A549 (cell line): ENCODE results near the gene EPS8. TPM values are rescaled to one million over a fixed set of nuclear protein-coding genes. Genes with fewer than 3 reads are reported as not detected.

ENCODE experiments used
- ATAC-seq, 2 experiments: fragments of 200-7000 bp in 1 of 2; fragments of >200 bp in 1 of 2; cut with Nextera tagmentation in 1 of 2; cut with Tn5 transposase in 1 of 2; 3 replicates each; pipeline versions ENCODE4 v1.8.0 to v1.9.1; 2018 to 2020; ENCODE audit warnings: mild to moderate bottlenecking in 1 of 2, moderate library complexity in 1 of 2
- CTCF ChIA-PET: fragments of 300-600 bp; sonication (Branson Sonifier 250); formaldehyde crosslinking; extraction: SDS; loops from one replicate; lab custom pipeline; 2021; ENCODE audit warnings: antibody characterized with exemption, inconsistent platforms; lab: Yijun Ruan, JAX
- POLR2A ChIA-PET: fragments of 350-600 bp; formaldehyde crosslinking; extraction: SDS; loops from one replicate; lab custom pipeline; 2021; ENCODE audit warnings: antibody characterized with exemption, inconsistent platforms; lab: Yijun Ruan, JAX
- DNase-seq, 2 experiments: peaks; one replicate each; pipeline versions ENCODE4 v3.0.0 to v3.0.0-alpha.2; 2011 to 2016; ENCODE audit warnings: low read depth in 1 of 2, low spot score in 1 of 2
- FAIRE-seq: peaks from 2 replicates; lab custom pipeline; 2011; peaks lifted over from hg19 to GRCh38; lab: Jason Lieb, UNC
- H3K27ac ChIP-seq, 2 experiments: fragments of >200 bp; sonication (Bioruptor Twin); formaldehyde crosslinking; 3 replicates each; pipeline ENCODE4 v1.5.1; 2016 to 2017
- H3K4me1 ChIP-seq: fragments of >200 bp; sonication (Bioruptor Twin); formaldehyde crosslinking; 3 replicates; pipeline ENCODE4 v1.6.1; 2016
- H3K4me2 ChIP-seq: fragments of >200 bp; sonication (Bioruptor Twin); formaldehyde crosslinking; 3 replicates; pipeline ENCODE4 v1.6.1; 2016
- H3K4me3 ChIP-seq: fragments of >200 bp; sonication (Bioruptor Twin); formaldehyde crosslinking; 3 replicates; pipeline ENCODE4 v1.5.1; 2016
- H3K9me3 ChIP-seq: fragments of >200 bp; sonication (Bioruptor Twin); formaldehyde crosslinking; 3 replicates; pipeline ENCODE4 v1.6.1; 2016
- CEBPB ChIP-seq, 2 experiments: fragments of >200 bp in 1 of 2; sonication (Bioruptor Twin) in 1 of 2; formaldehyde crosslinking in 1 of 2; IDR thresholded peaks; 2 replicates each; pipeline ENCODE4 v1.6.1; 2012 to 2016
- CHD2 ChIP-seq: fragments of 150-350 bp; IDR thresholded peaks from 2 replicates; pipeline ENCODE4 v1.6.1; 2014; ENCODE audit warnings: low read length; ENCODE audit not compliant: partially characterized antibody
- CHD4 ChIP-seq: fragments of 200-600 bp; sonication (generic); IDR thresholded peaks from 2 replicates; pipeline ENCODE4 v1.6.1; 2016; ENCODE audit warnings: antibody characterized with exemption, mild to moderate bottlenecking, borderline replicate concordance
- FOSB ChIP-seq: fragments of 250-450 bp; sonication (Bioruptor Pico); IDR thresholded peaks from 2 replicates; pipeline ENCODE4 v1.5.0; 2020; ENCODE audit warnings: mild to moderate bottlenecking, moderate library complexity
- GATA3 ChIP-seq: IDR thresholded peaks from 2 replicates; pipeline ENCODE4 v1.6.1; 2012; ENCODE audit warnings: borderline replicate concordance
- HDAC2 ChIP-seq: fragments of 200-600 bp; sonication (generic); IDR thresholded peaks from 2 replicates; pipeline ENCODE4 v1.6.1; 2016
- HEYL ChIP-seq: fragments of 250-450 bp; sonication (Bioruptor Pico); IDR thresholded peaks from 2 replicates; pipeline ENCODE4 v1.8.0; 2021; ENCODE audit warnings: mild to moderate bottlenecking, moderate library complexity
- HOXB13 ChIP-seq: fragments of 250-450 bp; sonication (Bioruptor Pico); IDR thresholded peaks from 2 replicates; pipeline ENCODE4 v1.5.0; 2020; ENCODE audit warnings: low read depth, mild to moderate bottlenecking, moderate library complexity
- JUN ChIP-seq, 2 experiments: fragments of >200 bp; sonication (Bioruptor Twin); formaldehyde crosslinking; IDR thresholded peaks; 2 replicates in 1 of 2; 3 replicates in 1 of 2; pipeline ENCODE4 v1.6.1; 2016 to 2017
- KDM5A ChIP-seq: fragments of 200-600 bp; sonication (generic); IDR thresholded peaks from 2 replicates; pipeline ENCODE4 v1.6.1; 2016; ENCODE audit warnings: antibody characterized with exemption, mild to moderate bottlenecking
- MAFK ChIP-seq: fragments of 450-650 bp; IDR thresholded peaks from 2 replicates; pipeline ENCODE4 v1.6.1; 2014; ENCODE audit not compliant: partially characterized antibody
- NFE2L2 ChIP-seq: fragments of 150-350 bp; conservative IDR thresholded peaks from 2 replicates; pipeline ENCODE4 v1.6.1; 2014; ENCODE audit warnings: low read length
- NR3C1 ChIP-seq: fragments of >200 bp; sonication (Bioruptor Twin); formaldehyde crosslinking; IDR thresholded peaks from 3 replicates; pipeline ENCODE4 v1.6.1; 2017
- POLR2AphosphoS2 ChIP-seq: conservative IDR thresholded peaks from 2 replicates; pipeline ENCODE4 v1.6.1; 2012; ENCODE audit warnings: low read length, improper control_type of control experiment, inconsistent platforms
- RFX5 ChIP-seq: fragments of 450-650 bp; IDR thresholded peaks from 2 replicates; pipeline ENCODE4 v1.7.1; 2014; ENCODE audit warnings: antibody characterized with exemption, mild to moderate bottlenecking, moderate library complexity
- RNF2 ChIP-seq: fragments of 200-600 bp; sonication (generic); IDR thresholded peaks from 2 replicates; pipeline ENCODE4 v1.6.1; 2016; ENCODE audit warnings: low read depth, mild to moderate bottlenecking, antibody characterized with exemption, moderate library complexity, borderline replicate concordance
- ZFP36 ChIP-seq: fragments of 450-650 bp; IDR thresholded peaks from 2 replicates; pipeline ENCODE4 v1.6.1; 2014; ENCODE audit warnings: borderline replicate concordance; ENCODE audit not compliant: partially characterized antibody
- ZNF302 ChIP-seq: fragments of 250-450 bp; sonication (Bioruptor Pico); IDR thresholded peaks from 2 replicates; pipeline ENCODE4 v1.9.0; 2021; ENCODE audit warnings: inconsistent platforms, mild to moderate bottlenecking, moderate library complexity
- WGBS: methylation state at CpG from one replicate; pipeline ENCODE4 v1.1.6; 2017; ENCODE audit errors: missing lambda C conversion rate; 5-methylcytosine and 5-hydroxymethylcytosine counted together
- polyA plus RNA-seq, 4 experiments: library from polyadenylated mRNA; depleted of rRNA in 3 of 4; stranded (reverse); fragments of >200 nt; fragmentation: RNase III in 1 of 4; extraction: RNeasy Plus Mini Kit Qiagen cat#74134 plus additional on column Dnase treatment in 1 of 4; gene quantifications; 2 replicates in 3 of 4; 3 replicates in 1 of 4; pipeline ENCODE4 v1.2.3, GENCODE V29; 2011 to 2017
- TF ChIP-seq, protein P1 (sequence below): fragments of >200 bp; sonication (Bioruptor Twin); formaldehyde crosslinking; IDR thresholded peaks from 2 replicates; pipeline ENCODE4 v1.6.1; 2016
- TF ChIP-seq, protein P2 (sequence below): fragments of 250-450 bp; sonication (Bioruptor Pico); IDR thresholded peaks from 2 replicates; pipeline ENCODE4 v1.5.0; 2021; ENCODE audit warnings: mild to moderate bottlenecking, moderate library complexity, borderline replicate concordance
- TF ChIP-seq, protein P3 (sequence below): fragments of 200-600 bp; sonication (generic); IDR thresholded peaks from 2 replicates; pipeline ENCODE4 v1.6.1; 2016; ENCODE audit warnings: antibody characterized with exemption, mild to moderate bottlenecking, moderate library complexity

EPS8 gene
- polyA plus RNA-seq, 2 of the 4 experiments (the other 2 are of a cell fraction): 25.1 to 101 TPM

DNA sequence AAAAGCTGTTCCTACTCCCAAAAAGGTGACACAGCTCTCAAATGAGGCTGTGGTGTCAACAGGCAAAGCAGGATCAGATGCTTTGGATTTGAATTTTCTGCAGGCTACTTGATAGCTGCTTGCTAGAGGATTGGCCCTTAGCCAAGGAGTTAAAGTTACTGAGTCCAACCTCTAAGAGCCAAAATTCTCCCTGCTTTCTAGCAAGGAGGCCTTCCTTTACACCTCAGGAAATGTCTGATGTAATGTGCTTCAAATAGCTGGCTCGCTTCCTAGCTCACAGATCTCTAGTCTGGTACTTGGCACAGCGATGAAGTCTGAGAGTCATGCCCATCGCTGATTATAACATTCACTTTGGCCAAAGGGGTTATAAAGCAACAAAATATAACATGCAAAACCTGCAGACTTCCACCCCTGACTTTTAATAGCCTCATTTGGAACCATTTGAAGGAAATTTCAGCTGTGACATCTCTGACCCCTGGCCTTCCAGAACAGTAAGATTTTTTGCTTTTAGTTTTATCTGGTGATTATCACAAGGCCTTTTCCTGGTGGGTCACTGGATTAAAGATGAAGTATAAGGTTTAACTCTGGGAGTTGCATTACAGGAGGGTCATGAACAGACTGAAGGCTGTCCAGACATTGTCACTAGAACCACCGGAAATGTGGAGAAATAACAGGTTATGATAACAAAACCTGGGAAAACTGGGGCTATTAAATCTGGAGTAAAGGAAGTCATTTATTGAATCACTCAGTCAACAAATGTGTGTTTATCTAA, 189.7 kb downstream of the EPS8 start:
- CTCF ChIA-PET: interaction anchor here (0.6 to 1.2 kb wide), 4 partner anchors 9 to 173 kb away, joined by 3 to 9 read pairs (median 3); no protein-coding TSS in a partner anchor
- peak overlapping the region; percentile 16 for H3K4me2 ChIP-seq

DNA sequence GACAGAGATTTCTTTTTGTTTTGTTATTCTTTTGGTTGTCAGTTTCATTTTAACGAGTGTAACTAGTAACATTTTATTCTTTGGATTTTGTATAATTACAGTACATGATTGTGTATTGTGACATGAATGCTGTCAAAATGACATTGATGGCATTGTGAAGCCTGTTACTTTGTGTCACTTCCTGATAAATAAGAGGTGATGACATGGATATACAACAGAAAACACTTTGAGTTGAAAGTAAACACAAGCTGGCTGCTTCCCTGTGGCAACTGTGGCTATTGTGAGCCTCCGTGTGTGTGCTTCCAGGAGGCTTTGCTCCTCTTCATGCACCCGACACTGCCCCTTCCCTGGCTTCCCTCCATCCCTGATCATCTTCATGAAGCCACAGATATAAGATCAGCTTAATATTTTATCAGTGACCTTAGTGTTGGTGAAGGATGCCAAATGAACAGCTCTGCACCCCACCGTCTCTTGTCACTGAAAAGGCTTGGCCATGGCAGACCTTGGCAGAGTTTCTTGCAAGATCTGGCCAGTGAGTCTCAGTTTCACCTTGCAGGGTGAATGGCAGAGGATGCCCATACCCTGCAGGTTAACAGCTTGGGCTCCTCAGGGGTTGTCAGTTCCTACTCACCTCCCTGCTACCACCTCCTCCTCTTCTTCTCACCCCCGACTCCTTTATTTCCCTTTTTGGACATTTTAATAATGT, 191.9 kb downstream of the EPS8 start:
- peak overlapping the region; percentile 6 to 31; a peak in 2 of 6 replicates for H3K27ac ChIP-seq
- 60% methylated on average over 5 of the region's 5 CpGs for WGBS
- no peak for TF ChIP-seq FOSB (CRISPR knock-in tag)
- no peak for TF ChIP-seq MAFK
- TF ChIP-seq, protein P1, sequence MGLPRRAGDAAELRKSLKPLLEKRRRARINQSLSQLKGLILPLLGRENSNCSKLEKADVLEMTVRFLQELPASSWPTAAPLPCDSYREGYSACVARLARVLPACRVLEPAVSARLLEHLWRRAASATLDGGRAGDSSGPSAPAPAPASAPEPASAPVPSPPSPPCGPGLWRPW: no peak
- no peak for TF ChIP-seq ZNF302 (CRISPR knock-in tag)
- no peak for TF ChIP-seq RFX5
- no peak for TF ChIP-seq HEYL (CRISPR knock-in tag)
- no peak for TF ChIP-seq ZFP36
- no peak for TF ChIP-seq JUN (IDR thresholded peaks at IDR 0.05)
- TF ChIP-seq, protein P2, sequence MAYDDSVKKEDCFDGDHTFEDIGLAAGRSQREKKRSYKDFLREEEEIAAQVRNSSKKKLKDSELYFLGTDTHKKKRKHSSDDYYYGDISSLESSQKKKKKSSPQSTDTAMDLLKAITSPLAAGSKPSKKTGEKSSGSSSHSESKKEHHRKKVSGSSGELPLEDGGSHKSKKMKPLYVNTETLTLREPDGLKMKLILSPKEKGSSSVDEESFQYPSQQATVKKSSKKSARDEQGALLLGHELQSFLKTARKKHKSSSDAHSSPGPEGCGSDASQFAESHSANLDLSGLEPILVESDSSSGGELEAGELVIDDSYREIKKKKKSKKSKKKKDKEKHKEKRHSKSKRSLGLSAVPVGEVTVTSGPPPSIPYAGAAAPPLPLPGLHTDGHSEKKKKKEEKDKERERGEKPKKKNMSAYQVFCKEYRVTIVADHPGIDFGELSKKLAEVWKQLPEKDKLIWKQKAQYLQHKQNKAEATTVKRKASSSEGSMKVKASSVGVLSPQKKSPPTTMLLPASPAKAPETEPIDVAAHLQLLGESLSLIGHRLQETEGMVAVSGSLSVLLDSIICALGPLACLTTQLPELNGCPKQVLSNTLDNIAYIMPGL (CRISPR knock-in tag): no peak
- TF ChIP-seq NR3C1: no peak
- no peak for TF ChIP-seq KDM5A
- DNase-seq (no peak), FAIRE-seq (no peak), ATAC-seq (no peak)
- H3K4me1 ChIP-seq: peaks cover 44% of the 10 kb centered on the region
- H3K4me3 ChIP-seq: no peak overlapping the region
- H3K4me2 ChIP-seq: 0 out of 3 replicates have a peak overlapping the region, but pooled peaks have one; percentile 10
- ChIA-PET CTCF (interaction anchor here (1.0 to 1.2 kb wide), 3 partner anchors 13 to 192 kb away, joined by 3 to 4 read pairs (median 3); partner anchors contain the start of gene EPS8), POLR2A (no interaction called here)
- H3K9me3 ChIP-seq: no peaks in the 10 kb centered on the region

More for the DNA sequence above, 189.7 kb downstream of the EPS8 start:
- no peak for TF ChIP-seq RNF2
- no peak for TF ChIP-seq HEYL (CRISPR knock-in tag)
- no peak for TF ChIP-seq HDAC2
- no peak for TF ChIP-seq POLR2AphosphoS2
- no peak for TF ChIP-seq RFX5
- TF ChIP-seq, protein P3, sequence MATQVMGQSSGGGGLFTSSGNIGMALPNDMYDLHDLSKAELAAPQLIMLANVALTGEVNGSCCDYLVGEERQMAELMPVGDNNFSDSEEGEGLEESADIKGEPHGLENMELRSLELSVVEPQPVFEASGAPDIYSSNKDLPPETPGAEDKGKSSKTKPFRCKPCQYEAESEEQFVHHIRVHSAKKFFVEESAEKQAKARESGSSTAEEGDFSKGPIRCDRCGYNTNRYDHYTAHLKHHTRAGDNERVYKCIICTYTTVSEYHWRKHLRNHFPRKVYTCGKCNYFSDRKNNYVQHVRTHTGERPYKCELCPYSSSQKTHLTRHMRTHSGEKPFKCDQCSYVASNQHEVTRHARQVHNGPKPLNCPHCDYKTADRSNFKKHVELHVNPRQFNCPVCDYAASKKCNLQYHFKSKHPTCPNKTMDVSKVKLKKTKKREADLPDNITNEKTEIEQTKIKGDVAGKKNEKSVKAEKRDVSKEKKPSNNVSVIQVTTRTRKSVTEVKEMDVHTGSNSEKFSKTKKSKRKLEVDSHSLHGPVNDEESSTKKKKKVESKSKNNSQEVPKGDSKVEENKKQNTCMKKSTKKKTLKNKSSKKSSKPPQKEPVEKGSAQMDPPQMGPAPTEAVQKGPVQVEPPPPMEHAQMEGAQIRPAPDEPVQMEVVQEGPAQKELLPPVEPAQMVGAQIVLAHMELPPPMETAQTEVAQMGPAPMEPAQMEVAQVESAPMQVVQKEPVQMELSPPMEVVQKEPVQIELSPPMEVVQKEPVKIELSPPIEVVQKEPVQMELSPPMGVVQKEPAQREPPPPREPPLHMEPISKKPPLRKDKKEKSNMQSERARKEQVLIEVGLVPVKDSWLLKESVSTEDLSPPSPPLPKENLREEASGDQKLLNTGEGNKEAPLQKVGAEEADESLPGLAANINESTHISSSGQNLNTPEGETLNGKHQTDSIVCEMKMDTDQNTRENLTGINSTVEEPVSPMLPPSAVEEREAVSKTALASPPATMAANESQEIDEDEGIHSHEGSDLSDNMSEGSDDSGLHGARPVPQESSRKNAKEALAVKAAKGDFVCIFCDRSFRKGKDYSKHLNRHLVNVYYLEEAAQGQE: no peak
- TF ChIP-seq GATA3: no peak
- TF ChIP-seq CHD4: no peak
- TF ChIP-seq NFE2L2: no peak
- TF ChIP-seq CEBPB (IDR thresholded peaks at IDR 0.05): no peak
- TF ChIP-seq CHD2: no peak
- TF ChIP-seq HOXB13: no peak
- Histone ChIP-seq H3K9me3 (no peaks in the 10 kb centered on the region), H3K27ac (peak overlapping the region; percentile 61 to 65), H3K4me1 (peaks cover 37% of the 10 kb centered on the region), H3K4me3 (no peak overlapping the region)
- DNase-seq (peak in 1 of 2 experiments; percentile 14), ATAC-seq (no peak), FAIRE-seq (no peak)
- POLR2A ChIA-PET: no interaction called here
- WGBS: 76% methylated on average over 4 of the region's 4 CpGs
